ENCODE measurements around the gene ZDHHC5. TPM values are rescaled to one million over a fixed set of nuclear protein-coding genes. Genes with fewer than 3 reads are reported as not detected.

The ZDHHC5 gene
- total and polyA plus RNA-seq, 2 of the 4 experiments (the other 2 are of a cell fraction): 19.4 to 45.7 TPM

DNA sequence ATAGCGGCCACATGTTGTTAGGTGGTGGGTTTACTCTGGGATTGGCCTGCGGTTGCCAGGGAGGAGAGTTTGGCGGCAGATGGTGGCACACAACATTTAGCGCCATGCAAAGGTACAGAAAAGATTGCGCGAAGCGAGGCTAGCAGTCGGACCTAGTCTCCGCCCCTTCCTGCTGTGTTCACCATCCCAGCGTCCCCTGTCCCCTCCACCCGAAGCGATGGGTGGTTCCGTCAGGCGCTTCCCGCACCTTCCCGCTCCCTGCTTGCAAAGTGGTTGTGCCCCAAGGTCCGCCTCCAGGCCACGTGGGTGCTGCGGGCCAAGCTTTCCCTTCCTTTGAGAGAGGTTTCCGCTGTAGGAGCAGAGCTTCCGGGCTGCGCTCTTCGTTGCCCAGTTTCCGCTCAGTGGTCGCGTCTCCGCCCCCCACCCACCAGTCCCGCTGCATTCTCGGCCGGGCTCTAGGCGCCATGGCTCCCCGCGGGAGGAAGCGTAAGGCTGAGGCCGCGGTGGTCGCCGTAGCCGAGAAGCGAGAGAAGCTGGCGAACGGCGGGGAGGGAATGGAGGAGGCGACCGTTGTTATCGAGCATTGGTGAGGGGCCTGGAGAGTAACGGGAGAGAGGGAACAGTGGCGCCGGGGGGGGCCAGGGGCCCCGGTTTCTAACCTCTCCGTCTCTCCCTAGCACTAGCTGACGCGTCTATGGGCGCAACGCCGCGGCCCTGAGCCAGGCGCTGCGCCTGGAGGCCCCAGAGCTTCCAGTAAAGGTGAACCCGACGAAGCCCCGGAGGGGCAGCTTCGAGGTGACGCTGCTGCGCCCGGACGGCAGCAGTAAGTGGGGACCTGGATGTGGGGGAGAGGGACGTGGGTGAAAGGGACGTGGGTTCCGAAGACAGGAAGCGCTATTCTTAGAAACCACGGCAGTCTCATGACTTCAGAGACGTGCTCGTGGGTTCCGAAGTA is 73.5 kb downstream of the ZDHHC5 start, which contains the start of gene SELENOH (continued):
- TF ChIP-seq, protein P1, sequence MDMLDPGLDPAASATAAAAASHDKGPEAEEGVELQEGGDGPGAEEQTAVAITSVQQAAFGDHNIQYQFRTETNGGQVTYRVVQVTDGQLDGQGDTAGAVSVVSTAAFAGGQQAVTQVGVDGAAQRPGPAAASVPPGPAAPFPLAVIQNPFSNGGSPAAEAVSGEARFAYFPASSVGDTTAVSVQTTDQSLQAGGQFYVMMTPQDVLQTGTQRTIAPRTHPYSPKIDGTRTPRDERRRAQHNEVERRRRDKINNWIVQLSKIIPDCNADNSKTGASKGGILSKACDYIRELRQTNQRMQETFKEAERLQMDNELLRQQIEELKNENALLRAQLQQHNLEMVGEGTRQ (IDR thresholded peaks at IDR 0.05; ENCODE audit: low read depth, low read length): peak; percentile 95
- TF ChIP-seq MAZ (IDR thresholded peaks at IDR 0.05; ENCODE audit: borderline replicate concordance, low read depth, low read length) (peak; percentile 87), MXI1 (IDR thresholded peaks at IDR 0.05; ENCODE audit: borderline replicate concordance, low read depth, low read length) (peak; percentile 97)
